Activated naive CD4-positive, alpha-beta T cell treated with anti-CD3 and anti-CD28 coated beads, Interleukin-2, amount 50 U/mL, for 24 hours (primary cell): ENCODE measurements around the gene MCTP2.
"Not testable (repeated sequence)": the region's sequence is repeated elsewhere in the genome, so short reads cannot be mapped to it uniquely, and the experiment has no call there.

ENCODE experiments used
- H3K27ac Mint-ChIP-seq: one replicate; pipeline ENCODE4 v1.8.0; 2021; ENCODE audit warnings: mild to moderate bottlenecking, mixed read lengths
- H3K27me3 Mint-ChIP-seq: one replicate; pipeline ENCODE4 v1.8.0; 2021; ENCODE audit warnings: mixed read lengths
- H3K36me3 Mint-ChIP-seq: one replicate; pipeline ENCODE4 v1.8.0; 2021; ENCODE audit warnings: mixed read lengths
- H3K4me1 Mint-ChIP-seq: one replicate; pipeline ENCODE4 v1.8.0; 2021; ENCODE audit warnings: mixed read lengths
- H3K4me3 Mint-ChIP-seq: one replicate; pipeline ENCODE4 v1.8.0; 2021; ENCODE audit warnings: mild to moderate bottlenecking, mixed read lengths
- H3K9me3 Mint-ChIP-seq: one replicate; pipeline ENCODE4 v1.8.0; 2021; ENCODE audit warnings: mixed read lengths

Gene MCTP2

DNA sequence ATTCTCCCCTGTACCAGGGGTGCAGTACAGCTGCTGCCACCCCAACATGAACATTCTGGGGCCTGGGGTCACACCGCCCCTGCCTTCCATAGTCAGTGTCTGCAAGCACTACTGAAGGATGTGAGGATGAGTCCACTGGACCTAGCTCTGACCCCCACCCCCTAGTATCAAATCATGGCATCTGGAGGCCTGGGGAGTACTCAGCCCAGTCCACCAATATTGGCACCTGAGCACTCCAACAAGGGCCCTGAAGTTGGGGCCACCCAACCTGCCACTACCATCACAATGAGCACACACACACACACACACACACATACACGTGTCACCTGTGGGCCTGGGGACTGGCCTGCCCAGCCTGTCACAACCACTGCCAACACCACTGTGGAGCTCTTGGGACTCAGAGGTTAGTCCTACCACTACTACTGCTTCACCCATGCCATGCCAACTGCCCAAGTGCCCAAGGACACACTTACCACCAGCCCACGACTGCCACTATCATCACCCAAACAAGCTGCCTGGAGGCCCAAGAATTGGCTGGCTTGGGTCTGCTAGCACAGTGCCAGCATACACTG is 253.9 kb downstream of the MCTP2 start:
- H3K4me1 Mint-ChIP-seq = no peaks in the 10 kb centered on the region
- H3K4me3 Mint-ChIP-seq = no peak overlapping the region
- H3K27ac Mint-ChIP-seq = no peak overlapping the region
- H3K9me3 Mint-ChIP-seq = peaks cover 20% of the 10 kb centered on the region
- peaks cover 2% of the 10 kb centered on the region for H3K27me3 Mint-ChIP-seq
- peaks cover 16% of the 10 kb centered on the region for H3K36me3 Mint-ChIP-seq

DNA sequence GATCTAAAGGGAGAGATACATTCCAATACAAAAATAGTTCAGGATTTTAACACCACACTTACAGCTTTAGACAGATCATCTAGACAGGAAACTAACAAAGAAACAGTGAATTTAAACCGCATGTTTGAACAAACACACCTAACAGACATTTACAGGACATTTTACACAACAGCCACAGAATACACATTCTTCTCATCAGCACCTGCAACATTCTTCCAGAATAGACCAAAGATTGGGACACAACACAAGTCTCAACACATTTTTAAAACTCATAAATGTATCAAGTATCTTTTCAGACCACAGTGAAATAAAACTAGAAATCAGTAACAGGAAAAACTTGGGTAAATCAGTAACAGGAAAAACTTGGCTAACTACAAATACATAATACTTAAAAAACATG is 256.3 kb downstream of the MCTP2 start:
- Mint-ChIP-seq H3K4me1 (no peaks in the 10 kb centered on the region), H3K36me3 (peaks cover 3% of the 10 kb centered on the region), H3K4me3 (no peak overlapping the region), H3K9me3 (peaks cover 13% of the 10 kb centered on the region), H3K27ac (no peak overlapping the region), H3K27me3 (peaks cover 2% of the 10 kb centered on the region)

DNA sequence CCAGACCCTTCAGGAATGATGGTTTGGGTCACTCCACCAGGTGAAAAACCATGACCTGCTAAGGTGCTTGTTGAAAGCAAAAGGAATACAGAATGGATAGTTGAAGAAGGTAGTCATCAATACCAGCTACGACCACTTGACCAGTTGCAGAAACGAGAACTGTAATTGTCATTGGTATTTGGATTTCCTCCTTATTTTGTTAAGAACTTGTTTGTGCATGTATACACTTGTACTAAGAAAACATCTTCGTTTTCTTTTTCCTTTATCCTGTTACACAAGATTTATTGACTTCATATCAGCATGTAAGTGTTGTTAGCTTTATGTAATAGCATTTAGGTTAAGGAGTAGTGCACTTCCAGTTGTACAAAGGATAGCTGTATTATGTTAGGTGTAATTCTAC is 261.8 kb downstream of the MCTP2 start:
- Mint-ChIP-seq H3K27ac (no peak overlapping the region), H3K4me3 (no peak overlapping the region), H3K27me3 (no peaks in the 10 kb centered on the region), H3K4me1 (no peaks in the 10 kb centered on the region), H3K36me3 (no peaks in the 10 kb centered on the region), H3K9me3 (peaks cover under 1% of the 10 kb centered on the region)

DNA sequence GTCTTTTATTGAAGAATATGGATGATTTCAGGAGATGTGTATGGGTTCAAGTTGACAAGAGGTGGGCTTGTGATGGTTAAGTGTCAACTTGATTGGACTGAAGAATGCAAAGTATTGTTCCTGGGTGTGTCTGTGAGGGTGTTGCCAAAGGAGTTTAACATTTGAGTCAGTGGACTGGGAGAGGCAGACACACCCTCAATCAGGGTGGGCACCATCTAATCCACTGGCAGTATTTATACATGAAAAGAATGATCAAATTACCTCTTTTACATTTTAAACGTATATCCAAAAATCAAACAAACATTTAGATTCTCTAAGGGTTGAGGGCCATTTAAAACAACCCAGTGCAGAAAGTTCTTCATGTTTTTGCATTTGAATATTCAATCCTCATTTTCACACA is 262.2 kb downstream of the MCTP2 start:
- H3K4me3 Mint-ChIP-seq, H3K27me3 Mint-ChIP-seq, H3K27ac Mint-ChIP-seq, H3K4me1 Mint-ChIP-seq, H3K9me3 Mint-ChIP-seq, H3K36me3 Mint-ChIP-seq: not testable (repeated sequence)

DNA sequence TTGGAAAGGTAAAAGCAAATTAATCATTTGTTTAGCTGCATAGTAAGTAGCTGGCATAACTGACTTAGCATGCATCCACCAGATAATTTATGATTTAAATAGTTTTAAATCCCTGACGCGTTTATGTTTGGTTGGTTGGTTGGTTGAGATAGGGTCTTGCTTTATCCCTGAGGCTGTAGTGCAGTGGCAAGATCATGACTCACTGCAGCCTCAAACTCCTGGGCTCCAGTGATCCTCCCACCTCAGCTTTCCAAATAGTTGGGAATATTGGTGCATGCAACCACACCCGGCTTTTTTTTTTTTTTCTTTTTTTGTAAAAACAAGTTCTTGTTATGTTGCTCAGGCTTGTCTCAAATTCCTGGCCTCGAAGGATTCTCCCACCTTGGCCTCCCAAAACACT is 263.4 kb downstream of the MCTP2 start:
- Mint-ChIP-seq H3K9me3 (no peaks in the 10 kb centered on the region), H3K4me3 (no peak overlapping the region), H3K27ac (no peak overlapping the region), H3K36me3 (no peaks in the 10 kb centered on the region), H3K27me3 (peaks cover 2% of the 10 kb centered on the region), H3K4me1 (no peaks in the 10 kb centered on the region)

DNA sequence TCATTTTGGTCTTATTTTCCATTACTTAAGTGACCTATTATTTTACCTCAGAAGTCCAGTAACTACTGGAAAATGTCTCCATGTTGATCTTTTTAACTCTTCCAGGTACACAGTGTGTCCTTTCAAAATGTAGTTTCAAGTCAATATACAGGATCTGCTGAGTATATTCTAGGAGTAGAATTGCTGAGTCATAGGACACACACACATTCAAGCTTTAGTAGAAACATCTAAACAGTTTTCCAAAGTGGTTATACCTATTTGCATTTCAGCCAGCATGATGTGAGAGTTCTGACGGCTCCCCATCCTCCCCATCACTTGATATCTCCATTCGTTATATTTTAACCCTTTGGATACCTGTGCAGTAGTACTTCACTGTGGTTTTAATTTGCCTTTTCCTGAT is 271.9 kb downstream of the MCTP2 start:
- Mint-ChIP-seq H3K4me1 (no peaks in the 10 kb centered on the region), H3K9me3 (peaks cover 16% of the 10 kb centered on the region), H3K27ac (no peak overlapping the region), H3K36me3 (peaks cover 1% of the 10 kb centered on the region), H3K4me3 (no peak overlapping the region), H3K27me3 (peaks cover 7% of the 10 kb centered on the region)

DNA sequence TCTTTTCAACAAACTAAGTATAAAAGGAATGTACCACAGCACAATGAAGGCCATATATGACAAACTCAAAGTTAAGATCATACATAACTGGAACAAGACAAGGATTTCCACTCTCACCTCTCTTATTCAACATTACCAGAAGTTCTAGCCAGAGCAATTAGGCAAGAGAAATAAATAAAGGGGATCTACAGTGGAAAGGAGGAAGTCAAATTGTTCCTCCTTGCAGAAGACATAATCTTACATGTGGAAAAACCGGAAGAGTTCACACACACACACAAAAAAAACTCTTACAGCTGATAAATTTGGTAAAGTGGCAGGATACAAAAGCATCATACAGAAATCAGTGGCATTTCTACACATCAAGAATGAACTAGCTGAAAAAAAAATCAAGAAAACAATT is 277.9 kb downstream of the MCTP2 start:
- Mint-ChIP-seq H3K27ac (no peak overlapping the region), H3K36me3 (peaks cover 1% of the 10 kb centered on the region), H3K4me1 (no peaks in the 10 kb centered on the region), H3K27me3 (peaks cover 8% of the 10 kb centered on the region), H3K4me3 (no peak overlapping the region), H3K9me3 (peaks cover 20% of the 10 kb centered on the region)

DNA sequence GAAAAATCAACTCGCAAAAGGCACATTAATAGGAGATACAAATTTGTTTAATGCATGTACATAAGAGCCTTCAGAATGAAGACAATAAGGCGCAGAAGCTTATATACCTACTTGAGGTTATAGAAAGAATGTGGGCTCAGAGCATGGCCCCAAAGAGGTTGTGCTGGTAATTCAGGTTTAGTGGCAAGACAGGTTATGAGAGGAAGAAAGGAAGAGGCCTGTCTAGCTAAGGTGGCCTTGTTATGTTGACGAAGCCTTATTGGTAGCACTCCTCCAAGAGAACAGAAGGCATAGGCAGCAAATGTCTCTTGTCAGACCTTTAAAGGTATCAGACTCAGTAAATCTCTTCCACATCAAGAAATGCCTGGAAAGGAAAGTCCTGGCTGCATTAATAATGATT is 290.8 kb downstream of the MCTP2 start:
- Mint-ChIP-seq H3K4me1 (no peaks in the 10 kb centered on the region), H3K9me3 (no peaks in the 10 kb centered on the region), H3K27ac (no peak overlapping the region), H3K4me3 (no peak overlapping the region), H3K27me3 (peaks cover 4% of the 10 kb centered on the region), H3K36me3 (no peaks in the 10 kb centered on the region)

DNA sequence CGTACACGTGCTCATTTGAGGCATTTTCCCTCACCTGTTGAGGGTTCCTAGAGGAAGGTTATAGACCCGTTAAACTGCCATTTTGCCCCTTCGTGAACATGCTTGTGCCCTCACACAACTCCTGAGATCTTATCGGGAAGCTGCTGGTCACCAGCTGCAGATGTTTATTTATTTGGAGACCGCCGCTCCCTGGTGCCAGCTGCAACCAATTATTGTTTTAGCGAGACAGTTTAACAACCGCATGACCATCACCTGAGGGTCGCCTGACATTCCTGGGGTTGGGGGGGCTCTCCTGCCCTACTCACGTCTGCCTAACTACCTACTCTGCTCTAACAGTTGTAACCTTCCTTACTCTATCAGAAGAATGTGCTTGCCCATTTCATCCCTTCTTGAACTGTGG is 292.5 kb downstream of the MCTP2 start:
- Mint-ChIP-seq H3K27ac (no peak overlapping the region), H3K9me3 (no peaks in the 10 kb centered on the region), H3K4me1 (no peaks in the 10 kb centered on the region), H3K27me3 (peaks cover 1% of the 10 kb centered on the region), H3K4me3 (no peak overlapping the region), H3K36me3 (no peaks in the 10 kb centered on the region)

DNA sequence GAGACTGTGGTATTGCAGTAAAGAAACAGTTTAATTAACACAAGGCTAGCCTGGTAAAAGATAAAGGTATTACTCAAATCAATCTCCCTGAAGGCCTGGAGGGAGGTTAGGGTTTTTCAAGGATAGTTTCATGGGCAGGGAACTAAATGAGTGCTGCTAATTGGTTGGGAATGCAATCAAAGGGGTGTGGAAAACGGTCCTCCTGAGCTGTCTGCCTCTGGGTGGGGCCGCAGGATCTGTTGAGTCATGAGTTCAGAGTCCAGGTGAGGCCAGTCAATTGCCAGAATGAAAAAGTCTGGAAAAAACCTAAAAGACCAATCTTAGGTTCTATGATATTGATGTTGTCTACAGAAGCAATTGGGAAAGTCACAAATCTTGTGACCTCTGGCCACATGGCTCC is 293.2 kb downstream of the MCTP2 start:
- Mint-ChIP-seq H3K36me3 (no peaks in the 10 kb centered on the region), H3K27ac (no peak overlapping the region), H3K9me3 (no peaks in the 10 kb centered on the region), H3K4me1 (no peaks in the 10 kb centered on the region), H3K27me3 (peaks cover 3% of the 10 kb centered on the region), H3K4me3 (no peak overlapping the region)

DNA sequence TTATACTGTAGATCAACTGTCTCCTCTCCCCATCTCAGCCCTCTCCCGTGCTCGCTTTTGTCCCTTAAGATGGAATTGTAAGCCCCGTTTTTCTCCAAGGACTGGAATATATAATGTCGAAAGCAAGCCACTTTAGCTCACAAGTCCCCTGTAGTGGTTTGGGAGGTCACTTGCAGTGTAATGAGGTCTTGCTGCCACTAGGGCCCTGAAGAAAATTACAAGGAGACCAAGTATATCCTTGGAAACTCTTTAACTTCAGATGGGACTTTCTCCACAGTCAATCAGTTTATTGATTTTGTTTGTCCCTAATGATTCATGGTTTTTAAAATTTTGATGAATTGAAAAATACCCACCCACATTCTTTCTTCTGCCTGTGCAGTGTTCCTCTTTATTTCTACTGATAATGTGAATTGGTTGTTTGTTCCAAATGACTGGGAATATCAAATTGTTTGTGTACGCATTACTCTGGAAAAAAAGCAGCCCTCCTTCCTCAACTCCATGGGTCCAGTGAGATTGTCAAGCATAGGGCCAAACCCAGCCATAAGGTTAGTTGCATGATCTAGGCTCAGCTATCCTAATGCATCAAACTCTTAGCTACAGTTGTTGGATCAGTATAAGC is 294.8 kb downstream of the MCTP2 start:
- Mint-ChIP-seq H3K36me3 (no peaks in the 10 kb centered on the region), H3K4me1 (no peaks in the 10 kb centered on the region), H3K9me3 (no peaks in the 10 kb centered on the region), H3K27me3 (peaks cover 5% of the 10 kb centered on the region), H3K4me3 (no peak overlapping the region), H3K27ac (peak overlapping the region; percentile 61)

DNA sequence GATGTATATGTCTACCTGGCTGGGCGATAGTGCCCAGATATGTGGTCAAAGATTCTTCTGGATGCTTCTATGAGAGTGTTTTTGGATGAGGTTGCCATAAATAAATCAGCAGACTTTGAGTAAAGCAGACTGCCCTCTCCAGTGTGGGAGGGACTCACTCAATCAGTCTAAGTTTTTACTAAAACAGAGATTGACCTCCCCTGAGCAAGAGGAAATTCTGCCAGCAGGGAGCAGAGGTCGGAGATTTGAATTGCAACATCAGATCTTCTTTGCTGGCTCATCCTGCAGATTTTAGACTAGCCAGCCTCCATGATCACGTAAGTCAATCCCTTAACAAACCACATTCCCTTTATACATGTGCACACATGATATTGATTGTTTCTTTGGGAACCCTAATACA is 300.9 kb downstream of the MCTP2 start:
- peaks cover 19% of the 10 kb centered on the region for H3K27me3 Mint-ChIP-seq

More for the DNA sequence above, 300.9 kb downstream of the MCTP2 start:
- Mint-ChIP-seq H3K9me3 (no peaks in the 10 kb centered on the region), H3K4me3 (no peak overlapping the region), H3K4me1 (no peaks in the 10 kb centered on the region), H3K27ac (no peak overlapping the region), H3K36me3 (no peaks in the 10 kb centered on the region)
